Ecto neural progenitor cell (in vitro differentiated cells): ENCODE measurements around the gene FNDC7.
"Not testable (repeated sequence)": the region's sequence is repeated elsewhere in the genome, so short reads cannot be mapped to it uniquely, and the experiment has no call there.

Experiments
- DNase-seq: peaks from one replicate; pipeline ENCODE4 v3.0.0-alpha.2; 2018; ENCODE audit warnings: low spot score

The FNDC7 gene

GRCh38 chr1:108742253-108742652 lies 29.5 kb downstream of the FNDC7 start:
- DNase-seq, result no peak

DNA sequence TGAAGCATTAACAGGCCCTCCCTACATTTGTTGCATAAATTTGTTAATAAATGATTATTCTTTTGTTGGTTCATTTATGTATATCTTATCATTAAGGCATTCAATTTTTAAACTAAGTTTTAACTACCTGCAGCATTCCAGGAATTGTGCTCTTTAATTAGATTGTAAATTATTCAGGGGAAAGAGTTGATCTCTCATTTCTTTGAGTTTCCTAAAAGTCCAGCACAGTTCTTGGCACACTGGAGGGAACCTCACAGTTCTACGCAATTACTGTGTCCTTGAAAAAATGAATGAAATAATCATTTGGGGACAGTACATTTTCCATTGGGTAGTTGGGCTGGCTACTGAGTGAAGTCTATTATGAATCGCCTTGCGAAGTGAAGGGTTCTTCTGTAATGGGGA lies 33.3 kb downstream of the FNDC7 start:
- DNase-seq, result no peak

DNA sequence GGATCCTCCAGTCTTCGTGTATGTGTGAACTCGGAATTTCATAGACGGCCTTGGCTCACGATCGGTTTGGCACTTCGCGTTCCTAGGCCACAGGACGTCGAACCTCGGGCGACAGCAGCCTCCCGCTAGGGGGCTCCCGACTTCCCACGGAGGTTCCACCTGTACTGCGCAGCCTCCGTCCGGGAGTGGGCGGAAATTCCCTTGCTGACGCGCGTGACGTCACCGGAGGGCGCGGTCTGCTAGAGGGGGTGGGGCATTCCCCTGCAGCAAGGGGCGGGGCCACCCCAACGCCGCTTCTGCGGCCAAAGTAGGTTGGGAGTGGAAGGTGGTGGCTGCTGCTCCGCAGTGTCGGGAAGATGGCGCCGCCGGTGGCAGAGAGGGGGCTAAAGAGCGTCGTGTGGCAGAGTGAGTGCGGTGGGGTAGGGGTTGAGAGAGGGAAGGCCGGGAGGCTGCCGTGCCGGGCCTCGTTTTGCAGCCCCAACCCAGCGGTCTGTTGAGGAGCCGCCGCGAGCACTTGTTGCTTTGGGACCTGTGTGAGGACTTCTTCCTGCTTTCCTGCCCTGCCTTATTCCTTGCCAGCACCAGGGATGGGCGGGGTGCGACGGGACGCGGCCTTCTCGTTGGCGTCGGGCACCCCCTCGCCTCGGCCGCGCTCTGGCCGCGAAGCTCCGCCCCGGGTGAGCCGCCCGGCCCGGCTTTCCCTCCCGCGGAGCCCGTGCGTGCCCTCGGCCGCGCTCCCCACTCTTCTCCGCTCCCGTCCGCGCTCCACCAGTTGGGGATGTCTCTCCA lies 33.9 kb downstream of the FNDC7 start, which contains the start of gene STXBP3:
Gene STXBP3 (plus strand): TSS at position 293 of the 789 bp plus-strand sequence. CDS start 64 bp downstream, at position 357.
- DNase-seq, result peak; percentile 100

- DNase-seq, result peak; percentile 76
Measured at GRCh38 chr1:108747171-108747850, 34.6 kb downstream of the FNDC7 start.

DNA sequence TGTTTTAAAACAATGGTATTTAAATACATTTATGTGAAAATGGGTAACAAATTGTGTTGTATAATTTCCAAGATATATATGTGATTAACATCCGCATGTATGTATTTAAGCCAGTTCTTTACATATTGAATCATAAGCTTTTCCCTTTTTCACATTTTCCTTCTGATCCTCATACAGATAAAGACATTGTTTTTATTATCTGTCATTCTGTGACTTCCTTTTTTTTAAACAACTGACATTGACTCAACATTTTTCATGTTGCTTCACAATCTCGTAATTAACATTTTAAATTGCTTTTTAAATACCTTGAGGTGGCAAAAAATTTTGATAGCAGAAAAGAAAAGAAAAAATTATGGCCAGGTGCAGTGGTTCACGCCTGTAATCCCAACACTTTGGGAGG lies 35.2 kb downstream of the FNDC7 start:
- DNase-seq, result no peak

- DNase-seq, result no peak
Measured at GRCh38 chr1:108749081-108749480, 36.4 kb downstream of the FNDC7 start.

GRCh38 chr1:108750476-108751181 lies 37.9 kb downstream of the FNDC7 start:
- no peak for DNase-seq

- no peak for DNase-seq
Measured at GRCh38 chr1:108753363-108753762, 40.7 kb downstream of the FNDC7 start.

GRCh38 chr1:108758796-108759195 lies 46.1 kb downstream of the FNDC7 start:
- no peak for DNase-seq

DNA sequence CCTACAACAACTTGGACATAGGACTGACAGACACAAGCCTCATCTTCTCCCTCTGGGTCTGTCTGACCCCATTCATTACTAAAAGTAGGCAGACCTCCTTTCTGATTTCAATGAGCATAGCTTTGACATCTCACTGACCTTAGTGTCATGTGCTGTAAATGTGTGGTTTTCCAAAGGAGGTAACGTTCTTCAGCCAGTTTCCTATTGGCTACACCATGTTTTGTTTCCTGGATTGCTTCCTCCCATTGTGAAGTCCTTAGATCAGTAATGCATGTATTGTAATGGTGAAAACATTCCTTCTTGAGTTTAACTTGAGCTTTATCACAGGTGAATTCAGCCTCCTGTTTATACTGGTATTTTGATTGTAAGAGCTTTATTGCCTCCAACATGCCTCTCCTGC lies 54.4 kb downstream of the FNDC7 start:
- DNase-seq, result no peak

GRCh38 chr1:108767708-108768107 lies 55.0 kb downstream of the FNDC7 start:
- DNase-seq, result no peak

- no peak for DNase-seq
Measured at GRCh38 chr1:108777839-108778238, 65.1 kb downstream of the FNDC7 start.

GRCh38 chr1:108779455-108779854 lies 66.7 kb downstream of the FNDC7 start:
- DNase-seq, result no peak

DNA sequence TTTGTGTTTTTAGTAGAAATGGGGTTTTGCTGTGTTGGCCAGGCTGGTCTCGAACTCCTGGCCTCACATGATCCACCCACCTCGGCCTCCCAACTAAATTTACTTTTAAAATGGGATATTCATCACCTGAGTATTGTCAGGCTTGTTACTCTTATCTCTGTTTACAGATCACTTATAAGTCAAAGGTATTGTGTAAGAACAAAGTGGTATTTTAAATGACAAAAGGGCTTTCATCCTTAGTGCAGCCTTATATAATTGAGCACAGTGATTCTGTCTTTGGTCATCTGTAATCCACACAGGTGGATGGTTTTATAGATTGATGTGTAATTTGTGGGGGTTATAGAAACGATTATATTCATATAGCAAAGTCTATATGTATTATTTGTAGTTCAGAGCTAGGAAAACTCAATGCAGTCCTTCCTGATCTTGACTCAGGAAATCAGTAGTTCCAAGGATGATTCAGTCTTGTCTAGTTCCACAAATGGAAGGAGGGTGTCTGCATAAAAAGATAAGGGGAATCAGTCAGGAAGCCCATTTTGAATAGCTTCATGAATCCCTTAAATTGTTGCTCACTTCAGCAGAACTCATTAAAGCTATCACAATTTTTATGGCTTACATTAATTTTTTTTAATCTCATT lies 68.3 kb downstream of the FNDC7 start:
- DNase-seq, result no peak

- not testable (repeated sequence) for DNase-seq
Measured at GRCh38 chr1:108781575-108781944, 68.9 kb downstream of the FNDC7 start.

DNA sequence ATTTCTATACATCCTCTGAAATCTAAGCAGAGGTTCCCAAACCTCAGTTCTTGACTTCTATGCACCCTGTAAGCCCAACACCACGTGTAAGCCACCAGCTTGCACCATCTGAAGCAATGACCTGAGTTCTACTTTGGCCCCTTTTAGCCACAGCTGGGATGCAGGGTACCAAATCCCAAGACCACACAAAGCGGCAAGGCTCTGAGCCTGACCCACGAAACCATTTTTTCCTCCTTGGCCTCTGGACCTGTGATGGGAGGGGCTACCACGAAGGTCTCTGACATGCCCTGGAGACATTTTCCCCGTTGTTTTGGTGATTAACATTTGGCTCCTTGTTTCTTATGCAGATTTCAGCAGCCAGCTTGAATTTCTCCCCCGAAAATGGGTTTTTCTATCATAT lies 72.6 kb downstream of the FNDC7 start:
- no peak for DNase-seq

GRCh38 chr1:108785880-108786279 lies 73.2 kb downstream of the FNDC7 start:
- DNase-seq, result no peak

DNA sequence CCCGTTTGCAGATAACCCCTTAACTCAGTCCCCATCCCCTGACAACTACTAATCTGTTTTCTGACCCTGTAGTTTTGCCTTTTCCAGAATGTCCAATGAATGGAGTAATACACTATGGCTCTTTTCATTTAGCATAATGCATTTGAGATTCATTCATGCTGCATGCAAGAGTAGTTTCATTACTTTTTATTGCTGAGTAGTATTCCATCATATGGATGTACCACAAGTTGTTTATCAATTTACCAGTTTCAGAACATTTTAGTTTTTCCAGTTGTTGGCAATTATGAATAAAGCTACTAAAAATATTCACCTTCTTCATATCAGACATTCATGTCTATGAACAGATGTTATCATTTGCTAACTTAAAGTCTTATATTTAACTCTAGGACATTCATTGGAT lies 79.1 kb downstream of the FNDC7 start:
- DNase-seq, result no peak
